HG03095 (cell line): ENCODE measurements around the gene OR5AU1.
"Not testable (repeated sequence)": the region's sequence is repeated elsewhere in the genome, so short reads cannot be mapped to it uniquely, and the experiment has no call there.

ENCODE experiments used
- ATAC-seq: cut with Tn5 transposase; IDR thresholded peaks from one replicate; pipeline ENCODE4 v1.9.1; 2021; ENCODE audit warnings: moderate library complexity; ENCODE audit not compliant: unreplicated experiment

The OR5AU1 gene

DNA sequence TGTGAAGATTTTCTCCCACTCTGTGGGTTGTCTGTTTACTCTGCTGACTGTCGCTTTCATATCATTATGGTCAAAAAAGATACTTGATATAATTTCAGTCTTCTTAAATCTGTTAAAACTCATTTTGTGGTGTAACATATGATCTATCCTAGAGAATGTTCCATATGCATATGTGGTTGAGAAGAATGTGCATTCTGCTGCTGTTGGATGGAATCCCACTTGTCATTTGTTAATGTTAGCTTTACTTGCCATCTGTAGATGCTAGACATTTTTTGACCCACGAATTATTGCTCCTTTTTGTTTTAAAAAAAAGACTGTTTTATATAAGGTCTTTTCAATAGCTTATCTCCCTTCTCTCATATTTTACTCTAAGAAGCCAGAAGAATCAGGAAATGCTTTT is 26.3 kb upstream of the OR5AU1 start:
- no peak for ATAC-seq

DNA sequence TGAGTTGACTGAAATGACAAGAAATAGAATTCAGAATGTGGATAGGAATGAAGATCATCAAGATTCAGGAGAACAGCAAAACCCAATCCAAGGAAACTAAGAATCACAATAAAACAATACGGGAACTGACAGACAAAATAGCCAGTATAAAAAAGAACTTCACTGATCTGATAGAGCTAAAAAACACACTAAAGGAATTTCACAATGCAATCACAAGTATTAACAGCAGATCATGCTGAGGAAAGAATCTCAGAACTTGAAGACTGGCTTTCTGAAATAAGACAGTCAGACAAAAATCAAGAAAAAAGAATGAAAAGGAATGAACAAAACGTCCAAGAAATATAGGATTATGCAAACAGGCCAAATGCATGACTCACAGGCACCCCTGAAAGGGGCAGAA is 15.3 kb upstream of the OR5AU1 start:
- no peak for ATAC-seq

DNA sequence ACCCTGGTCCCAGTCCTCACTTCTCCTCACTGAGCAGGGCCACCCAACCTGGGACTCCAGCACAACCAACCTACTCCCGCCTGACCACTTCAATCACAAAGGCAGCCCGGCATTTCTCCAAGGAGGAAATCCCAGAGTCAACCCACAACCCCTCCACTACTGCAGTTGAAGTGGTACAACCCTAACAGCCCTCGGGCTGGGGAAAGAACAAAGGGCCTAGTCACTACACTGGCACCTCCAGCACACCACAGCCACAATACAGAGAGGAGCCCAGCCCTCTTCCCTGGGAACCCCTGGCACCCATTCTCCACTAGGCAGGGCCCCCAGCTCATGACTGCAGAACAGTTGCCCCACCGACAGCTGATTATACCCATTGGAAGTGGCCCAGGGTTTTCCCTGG is 13.7 kb upstream of the OR5AU1 start:
- no peak for ATAC-seq

DNA sequence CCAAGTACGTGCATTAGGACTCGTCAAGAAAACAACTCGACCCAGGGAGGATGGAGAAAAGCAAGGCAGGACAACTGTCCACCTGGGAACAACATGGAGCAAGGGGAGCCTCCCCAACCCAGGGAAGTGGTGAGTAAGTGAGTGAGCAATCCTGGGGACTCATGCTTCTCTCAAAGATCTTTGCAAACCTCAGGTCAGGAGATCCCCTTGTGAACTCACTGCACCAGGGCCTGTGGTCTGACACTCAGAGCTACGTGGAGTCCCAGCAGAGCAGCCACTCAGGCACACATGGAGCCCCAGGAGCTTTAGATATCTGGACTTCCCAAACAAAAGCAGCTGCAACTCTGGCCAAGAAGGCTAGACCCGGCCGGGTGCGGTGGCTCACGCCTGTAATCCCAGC is 12.2 kb upstream of the OR5AU1 start:
- ATAC-seq, result no peak

DNA sequence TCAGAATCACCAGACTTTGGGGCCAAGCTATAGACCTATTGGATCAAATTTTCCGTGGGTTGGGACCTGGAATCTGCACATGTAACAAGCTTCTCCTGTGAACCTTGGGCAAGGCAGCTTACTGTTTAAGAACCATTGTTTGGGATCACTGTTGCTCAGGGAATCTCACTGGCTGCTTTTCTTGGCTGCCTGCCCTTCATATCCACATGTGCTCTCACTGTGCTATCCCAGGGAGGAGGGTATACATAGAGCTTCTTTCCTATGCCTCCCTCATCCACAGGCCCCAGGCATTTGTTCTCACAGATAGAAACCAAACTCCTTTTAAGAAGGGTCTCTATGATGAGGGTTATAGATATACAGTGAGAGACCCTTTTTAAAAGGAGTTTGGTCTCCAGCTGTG is 9.8 kb upstream of the OR5AU1 start:
- ATAC-seq, result not testable (repeated sequence)

DNA sequence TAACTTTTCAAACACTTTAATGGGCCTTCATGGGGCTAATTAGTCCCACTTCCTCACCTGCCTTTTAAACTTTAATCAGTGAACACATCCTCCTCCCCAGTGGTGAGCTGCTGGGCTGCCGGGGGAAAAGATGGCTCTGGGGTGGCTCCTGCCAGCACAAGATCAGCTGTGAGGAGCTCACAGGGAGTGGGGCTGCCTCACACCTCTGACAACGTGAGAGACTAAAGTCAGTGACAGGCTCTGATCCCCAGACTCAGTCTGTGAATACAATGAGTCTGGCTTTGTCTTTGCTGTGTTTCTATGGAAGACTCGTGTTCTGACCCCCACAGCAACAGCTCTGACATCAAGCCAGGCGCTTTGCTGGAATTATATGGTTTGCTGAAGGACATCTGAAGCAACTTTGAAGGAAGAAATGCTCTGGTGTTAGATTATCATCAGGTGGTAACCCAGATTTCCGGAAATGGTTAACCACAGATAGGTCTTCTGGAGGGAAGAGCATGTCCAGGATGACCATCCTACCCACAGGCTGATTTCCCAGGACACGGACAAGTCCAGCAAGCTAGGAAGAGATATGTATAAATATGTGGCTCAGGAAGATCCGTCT is 9.2 kb upstream of the OR5AU1 start:
- ATAC-seq, result not testable (repeated sequence)

DNA sequence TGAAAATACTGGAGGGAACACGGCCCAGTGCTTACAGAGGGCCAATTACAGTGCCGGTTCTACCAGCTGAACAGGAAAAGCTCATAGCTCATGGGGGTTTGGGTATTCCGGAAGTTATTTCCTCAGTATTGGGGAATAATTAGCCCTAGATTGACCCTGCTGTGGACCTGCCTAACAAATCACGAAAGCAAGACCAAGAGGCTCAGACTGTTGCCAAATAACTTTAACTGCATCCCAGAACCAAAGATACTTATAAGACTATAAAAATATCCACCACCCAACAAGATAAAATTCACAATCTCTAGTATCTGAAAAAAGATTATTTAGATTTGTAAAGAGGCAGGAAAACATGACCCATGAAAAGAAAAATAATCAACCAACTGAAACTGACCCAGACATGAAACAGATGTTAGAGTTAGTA is 8.0 kb upstream of the OR5AU1 start:
- ATAC-seq, result no peak

DNA sequence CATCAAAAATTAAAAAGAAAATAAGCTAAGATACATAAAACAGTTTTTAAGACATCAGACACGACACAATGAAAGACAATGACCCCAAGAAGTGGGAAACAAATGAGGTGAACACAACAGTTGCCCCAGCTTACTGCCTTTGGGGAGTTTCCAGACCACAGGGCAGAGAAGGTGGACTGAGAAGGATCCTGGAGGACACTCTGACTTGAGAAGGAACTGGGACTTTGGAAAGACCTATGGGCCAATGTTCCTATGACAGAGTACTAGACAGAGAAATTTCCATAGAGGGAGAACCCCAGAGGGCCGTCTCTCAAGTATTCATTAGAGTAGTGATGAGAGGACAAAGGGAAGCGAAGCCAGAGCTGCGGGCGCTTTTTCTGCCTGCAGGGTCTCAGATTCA is 6.2 kb upstream of the OR5AU1 start:
- no peak for ATAC-seq

DNA sequence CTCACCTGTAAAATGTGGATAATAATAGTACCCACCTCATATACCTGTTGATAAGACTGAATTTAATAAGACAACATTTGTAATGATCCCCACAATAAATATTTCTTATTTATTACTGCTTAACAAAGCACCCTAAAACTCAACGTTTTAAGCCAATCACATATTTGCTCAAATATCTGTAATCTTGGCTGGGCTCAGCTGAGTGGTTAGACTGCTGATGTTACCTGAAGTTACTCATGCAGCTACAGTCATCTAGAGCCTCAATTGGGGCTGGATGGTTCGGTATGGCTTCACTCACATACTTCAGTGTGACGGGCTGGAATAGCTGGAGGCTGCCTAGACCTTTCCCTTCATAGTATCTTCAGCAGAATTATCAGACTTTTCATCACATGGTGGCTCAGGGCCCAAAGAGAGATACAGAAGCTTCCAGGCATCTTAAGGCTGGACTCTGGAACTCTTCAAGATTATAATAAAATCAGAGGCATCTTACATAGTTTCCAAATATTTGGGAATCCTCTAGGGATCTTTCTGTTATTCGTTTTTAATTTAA is 4.3 kb upstream of the OR5AU1 start:
- ATAC-seq, result no peak

DNA sequence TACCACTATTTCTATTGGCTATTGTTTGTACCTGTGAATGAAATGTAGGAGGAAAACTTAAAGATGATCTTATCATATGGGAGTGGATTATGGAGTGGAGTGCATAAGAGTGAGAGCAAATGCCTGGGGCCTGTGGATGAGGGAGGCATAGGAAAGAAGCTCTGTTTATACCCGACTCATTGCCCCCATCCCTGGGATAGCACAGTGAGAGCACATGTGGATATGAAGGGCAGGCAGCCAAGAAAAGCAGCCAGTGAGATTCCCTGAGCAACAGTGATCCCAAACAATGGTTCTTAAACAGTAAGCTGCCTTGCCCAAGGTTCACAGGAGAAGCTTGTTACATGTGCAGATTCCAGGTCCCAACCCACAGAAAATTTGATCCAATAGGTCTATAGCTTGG is 2.3 kb upstream of the OR5AU1 start:
- ATAC-seq, result not testable (repeated sequence)

DNA sequence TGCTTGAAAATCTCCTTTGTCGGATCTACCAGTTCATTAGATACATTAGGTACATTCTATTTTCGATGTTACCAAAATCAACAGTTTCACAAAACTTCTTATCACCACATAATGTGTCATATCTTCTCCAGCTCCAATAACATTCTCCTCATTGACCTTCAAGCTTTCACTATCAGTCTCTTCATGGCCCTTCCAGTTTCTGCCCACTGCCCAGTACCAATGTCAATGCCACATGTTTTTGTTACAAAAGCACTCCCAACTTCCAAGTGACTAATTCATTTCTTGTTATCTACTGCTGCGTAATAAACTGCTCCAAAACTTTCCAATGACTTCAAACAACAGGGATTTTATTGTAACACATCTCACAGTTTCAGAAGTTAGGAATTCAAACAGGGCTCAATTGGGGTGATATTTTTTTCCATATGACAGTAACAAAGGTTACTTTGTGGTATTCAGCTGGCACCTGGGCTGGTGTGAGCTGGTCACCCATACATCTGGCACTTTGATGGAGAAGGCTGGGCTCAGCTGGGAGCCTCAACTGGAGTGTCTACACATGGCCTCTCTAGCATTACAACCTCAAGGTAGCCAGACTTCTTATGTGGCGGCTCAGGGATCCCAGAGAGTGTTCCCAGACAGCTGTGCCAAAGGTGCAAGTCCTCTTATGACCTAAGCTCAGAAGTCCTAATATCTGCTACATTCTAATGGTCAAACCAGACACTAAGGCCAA is 6.1 kb downstream of the OR5AU1 start:
- ATAC-seq, result no peak

DNA sequence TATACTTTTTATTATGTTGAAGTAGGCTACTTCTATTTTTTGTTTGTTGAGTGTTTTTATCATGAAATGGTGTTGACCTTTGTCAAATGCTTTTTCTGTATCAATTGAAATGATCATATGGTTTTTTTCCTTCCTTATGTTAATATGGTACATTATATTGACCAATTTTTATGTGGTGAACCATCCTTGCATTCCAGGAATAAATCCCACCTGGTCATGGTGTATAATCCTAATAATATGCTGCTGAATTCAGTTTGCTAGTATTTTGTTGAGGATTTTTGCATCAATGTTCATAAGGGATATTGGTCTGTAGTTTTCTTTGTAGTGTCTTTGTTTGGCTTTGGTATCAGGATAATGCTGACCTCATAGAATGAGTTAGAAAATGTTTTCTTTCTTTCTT is 10.4 kb downstream of the OR5AU1 start:
- ATAC-seq, result no peak

DNA sequence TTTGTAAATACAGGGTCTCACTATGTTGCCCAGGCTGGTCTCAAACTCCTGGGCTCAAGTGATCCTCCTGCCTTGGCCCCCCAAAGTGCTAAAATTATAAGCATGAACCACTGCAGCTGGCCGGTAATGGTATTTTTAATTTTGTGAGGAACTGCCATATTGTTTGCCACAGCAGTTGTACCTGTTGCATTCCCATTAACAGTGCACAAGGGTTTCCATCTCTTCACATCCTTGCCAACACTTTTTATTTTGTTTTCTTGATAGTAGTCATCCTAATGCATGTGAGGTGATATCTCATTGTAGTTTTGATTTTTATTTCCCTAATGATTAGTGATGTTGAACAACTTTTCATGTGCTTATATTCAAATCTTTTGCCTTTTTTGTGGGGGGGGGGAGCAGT is 13.5 kb downstream of the OR5AU1 start:
- ATAC-seq, result no peak

DNA sequence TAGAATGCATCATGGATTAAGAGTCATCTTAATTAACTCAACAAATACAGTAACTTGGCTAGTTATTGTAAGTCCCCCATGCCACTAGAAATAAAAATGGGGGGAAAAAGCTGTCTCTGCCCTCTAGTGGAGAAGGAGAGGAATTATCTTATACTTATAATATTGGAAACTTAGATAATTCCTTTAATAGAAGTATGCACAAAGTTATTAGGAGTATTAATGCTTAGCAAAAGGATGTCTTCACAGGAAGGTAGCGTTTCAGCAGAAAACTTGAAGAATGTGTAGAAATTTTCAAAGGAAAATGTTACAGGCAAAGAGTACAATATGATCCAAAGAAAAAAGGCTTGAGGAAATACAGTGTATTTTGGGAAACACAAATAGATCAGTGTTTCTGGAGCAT is 19.8 kb downstream of the OR5AU1 start:
- no peak for ATAC-seq

DNA sequence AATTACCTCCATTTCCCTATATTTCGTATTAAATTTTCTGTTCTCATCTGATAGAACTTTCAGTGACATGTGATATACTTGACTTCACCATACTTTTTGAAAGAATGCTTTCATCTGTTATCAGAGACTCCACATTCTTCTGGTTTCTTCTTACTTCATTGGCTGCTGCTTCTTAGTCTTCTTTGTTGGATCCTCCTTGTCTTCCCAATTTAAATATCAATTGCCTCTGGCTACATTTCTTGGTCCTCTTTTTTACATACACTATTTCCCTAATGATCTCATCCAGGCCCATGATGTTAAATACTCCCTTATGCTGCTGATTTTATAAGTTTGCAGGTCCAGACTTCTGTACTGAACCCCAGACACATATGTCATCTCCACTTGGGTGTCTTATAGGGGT is 22.0 kb downstream of the OR5AU1 start:
- no peak for ATAC-seq

DNA sequence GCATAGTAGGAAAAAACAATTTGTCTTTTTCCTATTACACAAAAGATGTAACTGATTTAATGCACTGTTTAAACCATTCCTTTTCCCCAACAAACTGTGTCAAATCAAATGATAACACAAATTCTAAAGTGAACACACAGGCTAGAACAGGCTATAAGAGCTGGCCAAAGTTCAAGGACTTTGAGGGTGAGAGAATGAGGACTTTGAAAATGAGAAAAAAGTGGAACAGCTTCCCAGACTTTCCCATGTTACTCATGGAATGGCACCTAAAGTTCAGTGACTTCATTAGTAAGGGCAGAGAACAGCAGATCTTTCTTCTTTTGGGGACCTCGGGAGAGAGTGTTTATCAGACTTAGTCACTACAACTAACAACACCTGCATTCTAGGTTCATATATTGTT is 32.4 kb downstream of the OR5AU1 start:
- no peak for ATAC-seq

DNA sequence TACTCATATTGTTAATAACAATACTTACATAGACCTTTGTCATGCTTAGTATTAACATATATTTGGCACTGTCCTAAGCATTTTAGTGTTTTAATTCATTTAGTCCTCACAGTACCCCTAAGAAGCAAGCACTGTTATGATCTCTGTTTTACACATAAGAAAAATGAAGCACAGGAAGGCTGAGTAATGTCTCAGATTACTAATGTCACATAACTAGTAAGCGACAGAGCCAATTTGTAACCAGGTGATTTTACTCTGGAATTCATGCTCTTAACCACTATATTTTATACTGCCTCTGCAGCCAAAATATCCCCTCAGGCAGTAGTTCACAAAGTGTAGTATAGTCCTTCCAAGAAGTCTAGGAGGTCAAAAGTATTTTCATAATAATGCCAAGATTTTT is 34.7 kb downstream of the OR5AU1 start:
- no peak for ATAC-seq

DNA sequence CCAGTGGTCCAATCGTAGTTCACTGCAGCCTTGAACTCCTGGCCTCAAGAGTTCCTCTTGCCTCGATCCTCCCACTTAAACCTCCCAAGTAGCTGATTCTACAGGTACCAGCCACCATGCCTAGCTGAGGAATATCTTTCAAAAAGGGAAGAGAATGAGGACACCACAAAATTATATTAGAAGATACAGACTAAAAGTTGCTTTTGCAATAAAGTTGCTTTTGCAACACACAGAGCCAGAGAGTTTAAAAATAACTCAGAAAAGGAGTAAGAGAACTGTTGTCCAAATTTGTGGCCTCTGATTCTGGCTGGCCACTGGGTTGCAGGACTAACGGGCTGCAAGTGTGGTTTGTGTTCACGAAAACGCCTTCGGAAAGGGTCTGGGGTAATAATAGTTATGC is 35.2 kb downstream of the OR5AU1 start:
- no peak for ATAC-seq

DNA sequence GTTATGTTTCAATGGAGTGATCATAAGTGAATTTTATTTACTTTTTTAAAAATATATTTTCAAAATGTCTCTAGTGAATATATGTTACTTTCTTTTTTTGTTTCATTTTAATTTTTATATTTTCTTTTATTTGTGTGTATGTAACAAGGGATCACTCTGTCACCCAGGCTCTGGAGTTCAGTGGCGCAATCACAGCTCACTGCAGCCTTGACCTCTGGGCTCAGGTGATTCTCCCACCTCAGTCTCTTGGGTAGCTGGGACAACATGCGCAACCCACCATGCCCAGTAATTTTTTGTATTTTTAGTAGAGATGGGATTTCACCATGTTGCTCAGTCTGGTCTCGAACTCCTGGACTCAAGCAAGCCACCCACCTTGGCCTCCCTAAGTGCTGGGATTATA is 36.9 kb downstream of the OR5AU1 start:
- ATAC-seq, result no peak

DNA sequence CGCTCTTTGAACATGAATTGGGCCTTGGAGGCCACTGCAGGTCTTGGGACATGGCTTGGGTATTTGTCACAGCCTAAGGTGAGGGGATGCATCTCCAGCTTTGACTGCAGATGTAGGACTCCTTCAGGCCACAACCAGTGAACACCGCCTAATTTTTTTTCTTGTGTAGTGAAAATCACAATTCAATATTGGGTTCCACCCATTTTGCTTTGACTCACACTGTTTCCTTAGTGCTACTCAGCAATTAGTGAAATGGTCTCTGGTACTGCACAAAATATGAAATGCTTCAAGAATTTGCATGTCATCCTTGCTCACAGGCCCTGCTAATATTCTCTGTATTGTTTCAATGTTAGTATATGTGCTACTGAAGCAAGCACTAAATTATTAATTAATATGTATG is 42.5 kb downstream of the OR5AU1 start:
- no peak for ATAC-seq

DNA sequence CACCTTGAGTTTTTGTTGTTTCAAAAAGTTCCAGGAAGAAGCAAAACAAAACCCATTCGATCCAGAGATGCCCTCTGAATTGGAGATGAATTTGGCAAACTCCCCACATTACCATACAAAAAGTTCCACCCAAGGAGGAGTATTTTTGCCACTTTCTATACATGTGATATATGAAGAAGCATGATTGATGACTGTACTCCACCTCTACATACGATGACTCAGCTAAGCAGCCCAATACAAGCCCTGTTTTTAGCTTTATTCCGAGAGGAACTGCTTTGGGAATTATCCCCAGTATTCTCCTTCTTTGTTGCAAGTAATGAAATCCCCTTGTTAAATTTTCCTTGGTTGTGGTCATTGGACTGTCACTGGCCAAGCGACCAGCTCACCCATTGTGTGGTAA is 43.6 kb downstream of the OR5AU1 start:
- ATAC-seq, result no peak

DNA sequence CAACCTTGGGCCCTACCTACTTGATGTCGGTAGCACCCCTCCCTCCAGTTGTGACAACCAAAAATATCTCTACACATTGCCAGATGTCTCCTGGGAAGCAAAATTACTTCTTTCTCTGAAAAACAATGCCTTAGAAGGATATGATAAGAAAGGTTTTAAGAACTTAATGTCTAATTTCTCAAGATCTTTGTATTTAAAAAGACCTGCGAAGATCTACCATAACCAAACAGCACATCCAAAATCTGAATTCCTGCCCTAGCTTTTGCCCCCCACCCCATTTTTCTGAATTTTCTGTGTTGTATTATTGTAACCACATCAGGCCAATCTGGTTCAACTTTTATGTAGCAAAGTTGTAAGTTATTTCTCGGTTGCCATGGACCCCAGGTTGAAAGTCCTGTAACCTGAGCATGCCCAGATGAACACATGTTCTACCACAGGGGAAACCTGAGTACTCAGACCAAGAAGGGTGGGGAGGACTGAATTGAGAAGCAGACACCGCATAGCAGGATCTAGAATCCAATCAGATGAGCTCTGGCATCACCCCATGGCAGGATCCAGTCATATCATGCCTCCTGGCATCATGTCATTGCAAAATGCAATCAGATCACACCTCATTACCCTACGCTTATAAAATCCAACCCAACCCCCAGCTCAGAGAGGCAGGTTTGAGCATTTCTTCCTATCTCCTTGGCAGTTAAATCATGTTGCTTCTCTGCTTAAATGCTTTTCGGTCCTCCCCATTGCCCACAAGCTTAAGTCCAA is 46.3 kb downstream of the OR5AU1 start:
- ATAC-seq, result peak; percentile 52
